Stimulated activated CD4-positive, alpha-beta T cell treated with anti-CD3 and anti-CD28 coated beads, Interleukin-12 subunit alpha, Interleukin-12 subunit beta, amount 100 ng/mL, for 48 hours (primary cell): Measurements from ENCODE around the gene HOPX.
"Not testable (repeated sequence)": the region's sequence is repeated elsewhere in the genome, so short reads cannot be mapped to it uniquely, and the experiment has no call there.

Experiments used
- DNase-seq, 3 donors: peaks; one replicate each; pipeline ENCODE4 v3.0.0-alpha.2; 2020; ENCODE audit warnings: low read depth in 2 of 3, low spot score in 1 of 3

The HOPX gene

DNA sequence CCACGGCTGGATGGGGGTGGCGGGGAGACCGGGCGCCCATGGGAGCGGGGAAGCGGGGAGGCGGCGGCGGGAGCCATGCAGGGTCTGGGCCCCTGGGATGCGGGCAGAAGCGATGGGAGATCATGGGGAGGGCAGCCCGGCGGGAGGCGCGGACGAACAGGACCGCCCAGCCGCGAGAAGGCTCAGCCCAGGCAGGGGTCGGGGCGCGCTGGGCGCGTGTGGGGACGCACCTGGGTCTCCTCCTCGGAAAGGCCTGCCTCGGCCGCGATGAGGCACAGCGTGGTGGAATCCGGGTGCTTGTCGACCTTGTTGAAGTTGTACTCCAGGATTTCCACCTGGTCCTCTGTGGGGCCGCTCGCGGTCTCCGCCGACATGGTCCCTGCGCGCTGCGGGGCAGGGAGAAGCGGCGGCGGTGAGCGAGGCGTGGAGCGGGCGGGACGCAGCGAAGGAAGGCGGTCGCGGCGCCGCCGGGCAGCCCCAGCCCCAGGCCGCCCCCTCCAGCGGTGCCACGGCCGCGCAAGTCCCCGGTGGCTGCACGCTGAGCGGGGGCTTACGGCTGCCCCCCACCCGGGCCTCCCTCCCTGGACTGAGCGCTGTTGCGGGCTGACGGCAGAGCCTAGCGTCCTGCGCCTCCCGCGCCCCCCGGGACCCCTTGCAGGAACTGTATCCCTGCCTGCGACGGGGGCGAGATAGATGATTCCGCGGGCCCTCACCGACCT is 25.3 kb downstream of the HOPX start:
- DNase-seq: no peak

DNA sequence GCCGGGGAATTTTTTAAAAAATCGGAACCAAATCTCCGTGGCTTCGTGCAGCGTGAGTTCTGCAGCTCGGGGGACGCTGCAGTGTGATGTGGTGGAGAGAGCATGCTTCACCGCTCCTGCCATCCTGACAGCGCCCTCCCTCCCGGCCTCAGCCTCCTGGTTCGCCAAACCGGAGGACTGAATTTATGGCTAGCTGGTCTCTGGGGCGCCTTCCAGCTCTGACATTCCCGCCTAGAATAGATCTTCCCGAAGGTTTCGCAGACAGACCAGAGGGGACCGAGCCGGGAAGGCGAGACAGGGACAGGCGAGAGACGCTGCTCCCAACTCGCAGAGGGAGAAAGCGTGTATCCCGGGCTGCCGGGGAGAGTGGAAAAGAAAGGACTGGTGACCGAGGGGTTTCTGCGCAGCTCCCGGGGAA is 25.9 kb downstream of the HOPX start:
- DNase-seq: no peak

DNA sequence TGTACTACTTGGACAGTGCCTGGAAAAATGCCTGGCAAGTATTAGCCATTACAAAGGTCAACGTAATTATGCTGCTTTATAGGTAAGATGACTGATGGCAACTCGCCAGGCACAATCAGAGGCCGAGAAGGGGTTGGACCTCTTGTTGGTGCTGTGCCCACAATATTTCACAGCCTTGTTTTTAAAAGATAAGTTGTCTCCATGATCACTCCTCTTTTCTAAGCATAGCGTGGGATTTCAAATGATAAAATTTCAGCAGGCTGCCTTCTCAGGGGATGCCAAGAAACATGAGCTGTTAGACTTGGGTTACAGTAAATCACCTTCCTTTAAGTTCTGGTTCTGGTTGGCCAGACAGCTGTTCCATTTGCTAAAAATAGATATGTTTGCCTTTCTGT is 26.9 kb downstream of the HOPX start:
- no peak for DNase-seq

DNA sequence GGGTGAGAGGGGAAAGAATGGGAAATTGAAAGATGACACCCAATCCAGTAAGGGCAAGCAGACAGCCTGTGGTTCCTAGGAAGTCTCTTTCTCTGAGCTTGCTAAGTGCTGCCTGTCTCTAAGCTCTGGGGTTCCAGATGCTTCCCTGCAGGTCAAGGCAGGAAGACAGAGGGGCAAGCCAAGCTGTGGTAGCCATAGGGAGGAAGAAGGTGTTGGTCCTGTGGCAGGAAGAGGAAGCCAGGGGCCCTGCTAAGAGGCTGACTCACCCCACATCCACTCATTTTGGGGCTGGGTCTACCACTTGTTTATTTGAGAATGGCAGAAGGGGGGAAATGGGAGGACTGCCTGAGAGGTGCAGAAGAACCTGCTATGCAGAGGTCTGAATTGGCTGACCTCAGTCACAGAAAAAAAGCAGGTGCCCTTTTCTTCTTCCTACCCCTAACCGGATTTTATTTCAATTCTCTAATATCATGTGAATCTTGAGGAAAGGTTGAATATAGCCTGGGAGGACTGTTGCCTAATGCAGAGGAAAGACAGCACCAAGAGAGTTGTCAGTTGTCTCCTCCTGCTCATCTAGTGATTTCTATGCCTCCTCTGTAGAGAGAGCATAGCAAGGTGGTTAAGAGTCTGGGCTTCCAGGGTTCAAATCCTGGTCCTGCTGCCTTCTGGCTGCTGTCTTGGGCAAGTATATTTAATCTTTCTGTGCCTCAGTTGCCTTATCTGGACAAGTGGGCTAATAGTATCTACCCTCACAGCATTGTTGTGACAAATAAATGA is 27.4 kb downstream of the HOPX start:
- no peak for DNase-seq

DNA sequence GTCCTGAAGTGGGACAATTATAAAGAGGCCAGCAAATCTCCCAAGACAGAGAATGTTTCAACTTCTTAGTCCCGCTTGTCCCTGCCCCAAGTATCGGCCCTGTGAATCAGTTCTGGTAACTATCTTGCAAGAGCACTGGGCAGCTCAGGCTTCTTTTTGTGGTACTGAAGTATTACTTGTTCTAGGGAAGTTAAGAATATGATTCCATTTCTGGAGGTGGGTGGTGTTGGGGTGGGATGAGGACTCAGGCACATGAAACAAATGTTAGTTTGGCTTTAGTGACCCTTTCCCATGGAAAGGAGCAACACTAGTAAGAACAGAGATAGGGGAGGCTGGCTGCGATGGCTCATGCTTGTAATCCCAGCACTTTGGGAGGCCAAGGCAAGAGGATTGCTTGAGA is 28.9 kb downstream of the HOPX start:
- DNase-seq: no peak

DNA sequence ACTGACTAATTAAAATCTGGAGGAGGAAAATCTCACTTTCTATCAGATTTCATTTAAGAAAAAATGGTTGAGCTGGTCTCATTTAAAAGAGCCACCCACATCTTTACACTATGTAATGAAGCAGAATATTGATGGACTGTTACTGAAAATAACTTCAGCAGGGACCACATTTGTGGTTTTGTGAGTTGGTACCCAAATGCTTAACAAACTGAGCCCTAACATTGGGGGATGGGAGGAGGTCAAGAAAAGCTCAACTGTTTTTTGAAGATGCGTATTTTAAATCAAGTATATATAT is 30.1 kb downstream of the HOPX start:
- no peak for DNase-seq

DNA sequence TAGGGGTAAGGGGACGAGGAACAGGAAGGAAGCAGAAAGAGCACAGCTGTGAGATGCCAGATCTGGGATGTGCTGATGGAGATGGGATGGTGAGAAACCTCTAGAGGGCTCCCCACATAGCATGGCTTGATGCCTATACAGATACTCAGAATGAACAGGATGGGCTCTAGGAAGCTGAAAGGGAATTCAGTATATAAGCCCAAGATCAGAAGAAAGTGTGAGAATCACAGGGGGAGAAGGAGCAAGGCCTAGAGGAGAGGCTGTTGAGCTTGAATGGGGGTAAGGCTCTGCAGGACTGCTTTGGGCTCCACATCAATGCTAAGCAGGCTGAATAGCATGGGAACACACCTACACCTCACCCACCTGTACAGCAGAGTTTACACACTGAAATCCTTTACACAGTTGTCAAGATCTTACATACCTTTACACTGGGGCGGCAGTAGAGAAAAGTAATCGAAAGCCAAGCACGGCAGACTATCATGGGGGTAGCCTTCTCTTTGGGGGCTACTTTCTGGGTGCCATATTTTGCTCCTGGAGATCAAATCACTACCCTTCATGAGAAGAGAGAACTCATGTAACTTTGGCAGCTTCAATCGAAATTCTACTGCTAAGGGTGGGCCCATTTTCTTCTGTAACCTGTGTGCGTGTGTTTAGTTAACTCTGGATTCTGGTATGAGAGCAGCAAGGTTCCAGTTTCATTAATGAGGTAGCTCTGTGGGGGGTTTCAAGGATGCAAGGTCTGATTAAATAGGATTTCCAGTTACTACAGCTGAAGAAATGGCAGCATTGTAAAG is 30.6 kb downstream of the HOPX start:
- DNase-seq: no peak

DNA sequence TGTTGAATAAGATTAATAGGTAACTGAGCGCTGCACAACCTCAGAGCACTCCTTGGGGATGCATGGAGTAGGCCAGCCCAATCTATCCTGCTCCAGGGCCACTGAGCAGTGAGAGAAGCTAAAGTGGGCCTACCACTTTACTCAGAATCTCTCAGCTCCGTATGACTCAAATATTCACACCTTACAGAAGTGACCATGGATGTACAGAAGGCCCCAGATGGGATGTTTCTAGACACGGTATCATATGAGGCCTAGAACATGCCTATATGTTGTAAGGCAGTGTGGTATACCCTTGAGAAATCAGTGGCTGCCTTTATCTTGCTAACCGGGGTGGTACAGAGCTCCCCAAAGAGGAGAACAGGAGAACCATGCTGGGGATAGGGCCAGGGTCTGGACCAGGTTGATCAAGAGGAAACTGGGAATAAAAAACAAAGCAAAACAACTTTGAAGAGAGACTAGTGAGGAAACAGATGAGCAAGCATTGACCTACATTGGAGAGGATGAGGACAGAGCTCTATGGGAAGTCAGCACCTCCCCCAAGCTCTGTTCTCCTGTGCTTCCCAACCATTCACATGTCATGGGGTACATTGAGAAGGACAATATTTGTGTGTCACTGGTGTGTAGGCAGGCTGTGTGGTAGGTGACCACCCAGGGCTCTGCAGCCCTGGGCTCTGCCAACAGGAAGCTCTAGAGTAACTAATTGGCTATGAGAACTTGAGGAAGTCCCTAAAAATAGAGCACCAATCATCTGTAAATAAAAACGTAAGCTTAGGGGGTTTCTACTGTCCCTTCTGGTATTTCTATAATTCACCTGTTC is 31.4 kb downstream of the HOPX start:
- no peak for DNase-seq

DNA sequence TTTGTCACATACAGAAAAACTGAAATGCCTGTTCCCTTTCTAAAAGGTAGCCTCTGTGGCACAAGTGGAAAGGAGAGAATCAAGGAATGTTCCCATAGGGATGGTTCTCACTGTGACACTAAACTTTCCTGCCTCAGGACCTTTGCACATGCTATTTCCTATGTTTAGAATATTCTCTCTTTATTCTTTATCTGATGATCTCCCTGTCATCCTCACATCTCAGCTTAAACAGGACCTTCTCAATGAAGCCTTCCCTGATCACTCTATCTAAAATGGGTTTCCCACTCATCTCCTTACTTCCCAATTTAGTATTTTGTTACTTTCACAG is 32.3 kb downstream of the HOPX start:
- no peak for DNase-seq

DNA sequence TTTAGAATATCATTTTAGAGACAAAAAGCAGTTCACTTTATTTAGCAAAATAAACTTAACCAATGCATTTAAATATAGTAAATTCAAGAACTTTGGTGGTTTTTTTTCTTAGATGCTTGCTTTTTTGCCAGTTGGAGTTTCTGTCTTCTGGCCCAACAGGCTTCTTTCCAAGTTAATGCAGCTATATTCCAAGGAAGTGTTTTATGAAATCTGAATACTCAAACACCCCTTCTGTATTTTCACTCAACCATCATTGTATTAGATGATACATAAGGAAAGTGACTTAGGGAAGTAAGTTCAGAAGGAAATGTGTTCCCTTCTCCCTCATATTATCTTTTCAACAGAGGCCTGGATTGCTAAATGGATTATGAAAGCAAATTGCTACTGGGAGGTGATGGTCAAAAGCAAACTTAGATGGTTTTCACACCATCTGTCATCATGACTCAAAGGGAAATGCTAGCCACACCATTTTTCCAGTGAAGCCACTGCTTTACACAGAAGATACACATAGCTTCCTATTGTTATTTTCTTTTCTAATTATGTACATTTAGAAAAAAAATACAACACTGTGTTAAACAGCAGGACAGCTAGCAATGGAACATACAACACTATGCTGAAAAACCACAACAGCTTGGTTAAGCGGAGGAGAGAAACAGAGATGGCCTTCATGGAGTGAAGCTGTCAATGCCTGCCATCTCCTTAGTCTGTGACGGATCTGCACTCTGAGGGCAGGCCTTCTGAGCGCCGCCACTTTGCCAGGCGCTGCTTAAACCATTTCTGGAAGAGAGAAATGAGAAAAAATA is 32.9 kb downstream of the HOPX start:
- DNase-seq: no peak

DNA sequence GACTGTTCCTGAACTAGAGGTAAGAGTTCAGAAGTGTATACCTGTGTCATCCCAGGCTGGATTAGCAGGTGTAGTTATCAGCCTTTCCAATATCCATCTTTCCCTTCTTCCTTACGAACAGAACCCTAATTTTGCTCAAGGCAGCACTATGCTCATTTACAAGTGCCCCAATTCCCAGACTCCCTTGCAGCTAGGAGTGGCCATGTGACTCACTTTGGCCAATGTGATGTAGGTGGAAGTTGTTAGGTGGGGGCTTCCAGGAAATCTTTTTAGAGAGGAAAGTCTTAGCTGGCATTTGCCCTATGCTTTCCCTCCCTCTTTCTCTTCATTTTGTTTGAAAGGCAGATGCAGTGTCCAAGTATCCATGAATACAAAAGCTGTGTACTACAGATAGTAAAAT is 34.8 kb downstream of the HOPX start:
- no peak for DNase-seq

DNA sequence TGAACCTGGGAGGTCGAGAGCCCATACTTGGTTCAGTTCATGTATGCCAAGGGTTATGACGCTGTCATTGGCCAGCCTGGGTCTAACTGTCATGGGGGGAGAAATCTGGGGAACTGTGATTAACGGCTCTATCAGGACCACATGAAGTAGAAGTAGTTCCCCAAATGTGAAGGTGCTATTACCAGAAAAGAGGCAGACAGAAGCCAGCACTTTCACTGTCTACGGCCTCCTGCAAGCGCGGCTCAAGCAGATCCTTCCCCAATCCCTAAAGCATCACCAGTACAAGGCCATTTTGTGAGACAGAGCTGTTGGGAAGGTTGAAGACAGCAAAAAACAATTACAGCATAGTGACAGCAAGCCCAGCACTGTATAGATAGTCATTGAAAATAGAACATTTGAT is 37.5 kb downstream of the HOPX start:
- no peak for DNase-seq

DNA sequence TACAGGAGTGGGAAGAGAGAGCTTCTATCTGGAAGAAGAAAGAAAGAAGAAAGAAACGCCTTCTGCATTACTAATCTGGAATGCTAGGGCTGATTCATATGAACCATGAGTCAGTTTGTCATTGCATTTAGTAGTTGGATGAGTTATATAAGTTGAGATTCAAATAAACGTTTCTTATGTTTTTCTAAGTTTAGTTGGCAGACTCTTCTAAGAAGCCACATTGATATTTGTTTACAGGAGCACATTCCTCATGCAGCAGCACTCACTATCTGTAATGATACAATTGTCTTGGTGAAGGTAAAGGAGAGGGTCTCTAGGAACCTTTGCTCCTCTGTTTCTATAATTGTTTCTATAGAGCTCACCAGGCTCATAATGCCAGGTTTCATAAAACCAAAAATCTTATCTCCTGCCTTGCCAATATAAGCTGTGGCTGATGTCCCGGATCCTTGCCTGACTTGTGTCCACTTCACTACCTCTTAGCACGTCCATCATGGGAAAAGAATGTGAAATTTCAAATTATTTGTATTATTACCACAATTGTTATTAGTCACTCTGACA is 39.5 kb downstream of the HOPX start:
- DNase-seq: no peak

DNA sequence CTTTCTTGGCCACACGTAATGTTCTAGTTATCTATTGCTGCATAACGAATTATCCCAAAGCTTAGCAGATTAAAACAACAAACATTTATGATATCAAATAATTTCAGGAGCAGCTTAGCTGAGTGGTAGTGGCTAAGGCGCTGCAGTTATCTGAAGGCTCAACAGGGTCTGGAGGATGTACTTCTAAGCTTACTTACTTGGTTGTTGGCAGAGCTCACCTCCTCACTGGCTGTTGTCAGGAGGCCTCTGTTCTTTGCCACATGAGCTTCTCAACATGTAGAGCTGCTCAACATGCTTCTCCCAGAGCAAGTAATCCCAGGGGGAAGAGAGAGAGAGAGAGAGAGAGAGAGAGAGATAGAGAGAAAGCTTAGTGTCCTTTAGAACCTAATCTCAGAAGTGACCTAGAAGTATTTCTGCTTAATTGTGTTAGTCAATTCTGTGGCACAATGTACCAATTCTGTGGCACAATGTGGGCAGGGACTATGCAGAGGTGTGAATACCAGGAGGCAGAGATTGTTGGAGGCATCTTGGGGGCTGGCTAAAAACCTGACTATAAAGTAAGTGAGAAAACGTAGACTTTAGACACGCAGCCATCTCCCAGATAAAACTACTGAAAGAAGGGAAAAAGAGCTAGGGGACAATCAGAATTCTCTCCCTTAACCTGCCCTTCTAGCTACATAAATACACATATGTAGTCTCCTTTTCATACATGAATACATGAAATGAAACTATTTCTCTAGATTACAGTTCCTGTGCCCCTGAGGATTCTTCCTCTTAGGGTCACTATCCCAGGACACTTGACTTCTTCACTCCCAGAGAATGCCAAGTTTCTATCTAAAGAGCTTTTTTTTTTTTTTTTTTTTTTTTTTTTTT is 40.2 kb downstream of the HOPX start:
- no peak for DNase-seq

DNA sequence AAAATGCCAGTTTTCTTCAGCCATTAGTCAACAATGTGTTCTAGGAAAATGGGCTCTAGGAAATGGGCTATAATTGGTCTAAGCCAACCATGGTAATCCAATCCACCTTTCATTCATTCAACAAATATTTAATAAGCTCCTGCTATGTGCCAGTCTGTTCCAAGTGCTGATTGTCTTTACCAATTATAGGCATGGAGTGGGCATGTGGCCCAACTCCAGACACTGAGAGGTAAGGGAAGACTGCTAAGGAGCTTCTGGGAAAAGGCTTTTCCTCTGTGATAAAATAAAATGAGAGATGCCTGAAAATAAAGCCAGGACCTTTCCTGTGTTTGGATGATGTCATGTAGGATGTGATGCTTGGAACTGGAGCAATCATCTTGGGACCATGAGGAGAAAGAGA is 43.3 kb downstream of the HOPX start:
- no peak for DNase-seq

DNA sequence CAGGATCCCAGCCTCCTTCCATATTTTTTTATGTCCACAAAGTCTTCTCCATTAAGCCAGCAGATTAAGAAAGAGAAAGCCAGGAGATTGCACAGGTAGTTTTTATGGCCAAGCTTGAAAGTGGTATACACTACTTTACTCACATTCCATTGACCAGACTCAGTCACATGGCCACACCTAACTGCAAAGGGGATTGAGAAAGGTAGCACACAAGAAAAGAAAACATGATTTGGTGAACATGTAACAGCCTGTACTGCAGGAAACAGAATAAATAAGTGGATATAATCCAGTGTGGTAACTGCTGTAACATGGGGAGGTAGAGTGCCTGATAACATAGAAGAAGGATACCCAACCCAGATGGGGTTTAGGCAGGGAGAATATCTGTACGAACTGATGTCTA is 43.9 kb downstream of the HOPX start:
- DNase-seq: no peak

DNA sequence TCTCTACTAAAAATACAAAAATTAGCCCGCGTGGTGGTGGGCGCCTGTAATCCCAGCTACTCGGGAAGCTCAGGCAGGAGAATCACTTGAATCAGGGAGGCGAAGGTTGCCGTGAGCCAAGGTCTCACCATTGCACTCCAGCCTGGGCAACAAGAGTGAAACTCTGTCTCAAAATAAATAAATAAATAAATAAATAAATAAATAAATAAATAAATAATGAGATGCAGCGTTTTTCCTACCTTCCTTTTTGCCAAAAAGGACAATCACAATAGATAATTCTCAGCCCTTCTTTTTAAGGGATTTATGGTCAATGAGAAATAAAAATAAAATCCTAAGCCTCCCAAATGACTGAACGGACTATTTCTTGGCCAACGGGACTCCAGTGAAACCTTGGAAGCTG is 46.1 kb downstream of the HOPX start:
- DNase-seq: not testable (repeated sequence)

DNA sequence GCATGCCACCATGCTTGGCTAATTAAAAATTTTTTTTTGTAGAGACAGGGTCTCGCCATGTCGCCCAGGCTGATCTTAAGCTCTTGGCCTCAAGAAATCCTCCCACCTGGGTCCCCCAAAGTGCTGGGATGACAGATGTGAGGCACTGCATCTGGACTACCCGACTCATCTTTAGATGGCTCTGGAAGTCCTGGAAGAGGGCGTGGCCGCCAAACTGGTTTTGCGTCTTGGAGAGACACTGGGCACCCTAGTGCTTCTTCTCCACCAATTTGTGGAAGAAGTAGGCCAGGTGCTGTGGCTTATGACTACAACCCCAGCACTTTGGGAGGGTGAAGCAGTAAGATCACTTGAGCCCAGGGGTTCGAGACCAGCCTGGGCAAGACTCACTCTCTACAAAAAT is 47.6 kb downstream of the HOPX start:
- DNase-seq: no peak

DNA sequence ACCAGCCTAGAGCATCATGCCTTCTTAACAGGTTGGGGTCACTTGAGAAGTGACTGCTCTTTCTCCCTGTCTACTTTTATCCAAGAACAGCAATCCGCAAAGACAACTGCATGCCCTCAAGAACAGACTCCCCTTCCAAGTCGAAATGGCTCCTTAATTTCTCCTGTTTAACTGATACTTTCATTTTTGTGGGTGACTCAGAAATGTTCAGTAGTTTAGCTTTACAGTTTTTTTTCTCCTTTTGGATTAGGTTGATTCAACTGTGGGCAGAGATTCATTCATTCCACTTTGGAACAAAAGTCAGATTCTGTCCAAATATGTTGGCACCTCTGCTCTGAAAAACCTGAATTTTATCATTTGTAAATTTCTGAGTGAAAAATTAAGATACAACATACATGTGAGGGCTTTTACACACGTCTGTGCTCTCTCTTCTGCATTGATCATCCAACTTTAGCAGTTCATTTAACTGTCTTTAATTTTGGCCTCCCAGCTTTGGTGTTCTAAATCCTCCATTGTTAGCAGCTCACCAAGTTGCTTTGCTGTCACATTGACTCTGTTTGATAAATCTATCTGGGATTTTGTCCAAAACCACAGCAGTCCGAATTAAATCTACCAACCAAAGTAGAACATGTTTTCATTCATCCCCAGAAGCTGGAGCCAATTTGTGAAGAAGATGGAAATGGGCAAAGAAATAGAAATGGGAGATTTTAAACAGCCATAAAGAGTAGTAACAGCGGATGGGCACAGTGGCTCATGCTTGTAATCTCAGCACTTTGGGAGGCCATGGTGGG is 50.0 kb downstream of the HOPX start:
- no peak for DNase-seq
